Measurements from ENCODE around the gene MYO7A.

Gene MYO7A

GRCh38 chr11:77147036-77147315, 18.9 kb downstream of the MYO7A start:
- no peaks in the 10 kb centered on the region for H3K9me3 ChIP-seq
- no peaks in the 10 kb centered on the region for H3K36me3 ChIP-seq
- H3K27me3 ChIP-seq = peaks cover 0 to 19% of the 10 kb centered on the region in 2 donors
- no peak for DNase-seq
- no peak overlapping the region for H3K4me3 ChIP-seq
- no peaks in the 10 kb centered on the region for H3K4me1 ChIP-seq
- intact Hi-C loops (cut with DNase I; ENCODE audit: low total_unique reads) = no loop called here
- no peak for TF ChIP-seq CTCF (IDR thresholded peaks at IDR 0.05)
- H3K27ac ChIP-seq = no peak overlapping the region

GRCh38 chr11:77147668-77148321, 19.7 kb downstream of the MYO7A start:
- no peaks in the 10 kb centered on the region for H3K36me3 ChIP-seq
- peaks cover 0 to 19% of the 10 kb centered on the region in 2 donors for H3K27me3 ChIP-seq
- no peak for TF ChIP-seq CTCF (IDR thresholded peaks at IDR 0.05)
- intact Hi-C loops (cut with DNase I; ENCODE audit: low total_unique reads) = no loop called here
- peaks cover 0 to 1% (median 0%) of the 10 kb centered on the region in 4 donors for H3K4me1 ChIP-seq
- H3K27ac ChIP-seq = no peak overlapping the region
- DNase-seq = no peak
- H3K4me3 ChIP-seq = peak overlapping the region; percentile 0 to 22
- H3K9me3 ChIP-seq = no peaks in the 10 kb centered on the region

DNA sequence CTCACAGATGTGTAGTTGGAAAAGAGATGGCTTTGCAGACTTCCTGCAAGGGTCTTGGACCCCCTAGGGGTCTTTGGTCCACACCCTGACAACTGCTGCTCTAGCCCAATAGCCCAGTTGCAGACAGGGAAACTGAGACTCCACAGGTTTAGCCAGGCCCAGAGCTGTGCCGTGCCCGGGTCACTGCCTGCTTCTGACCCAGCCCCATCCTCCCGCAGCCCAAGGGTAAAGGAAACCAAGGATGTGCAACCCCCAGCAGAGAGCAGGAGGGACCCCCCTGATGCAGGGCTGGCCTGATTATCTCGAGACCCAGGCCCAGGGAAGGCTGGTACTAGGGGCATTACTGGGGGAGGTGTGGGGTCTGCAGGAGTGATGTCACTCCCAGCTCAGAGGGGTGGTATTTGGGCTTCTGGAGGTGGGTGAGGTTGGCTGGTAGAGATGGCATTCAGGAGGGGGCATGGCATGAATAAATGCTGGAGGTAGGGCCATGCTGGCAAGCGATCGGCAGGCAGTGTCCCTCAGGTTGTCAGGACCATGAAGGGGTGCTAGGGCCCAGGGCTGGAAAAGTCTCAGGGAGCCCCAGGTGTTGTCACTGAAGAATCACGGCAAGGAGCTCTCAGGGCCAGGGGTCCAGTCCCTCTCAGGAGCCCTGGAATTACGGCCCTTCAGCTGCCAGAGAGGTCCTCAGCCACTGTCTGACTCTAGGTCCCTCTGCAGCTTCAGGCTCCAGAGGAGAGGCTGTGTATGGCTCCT, 21.1 kb downstream of the MYO7A start:
- no peak overlapping the region for H3K4me3 ChIP-seq
- H3K36me3 ChIP-seq = no peaks in the 10 kb centered on the region
- H3K4me1 ChIP-seq = peaks cover 0 to 12% (median 8%) of the 10 kb centered on the region in 4 donors
- peaks cover 0 to 19% of the 10 kb centered on the region in 2 donors for H3K27me3 ChIP-seq
- TF ChIP-seq CTCF (IDR thresholded peaks at IDR 0.05) = no peak
- intact Hi-C loops (cut with DNase I; ENCODE audit: low total_unique reads) = no loop called here
- no peak overlapping the region for H3K27ac ChIP-seq
- DNase-seq = no peak
- H3K9me3 ChIP-seq = no peaks in the 10 kb centered on the region

DNA sequence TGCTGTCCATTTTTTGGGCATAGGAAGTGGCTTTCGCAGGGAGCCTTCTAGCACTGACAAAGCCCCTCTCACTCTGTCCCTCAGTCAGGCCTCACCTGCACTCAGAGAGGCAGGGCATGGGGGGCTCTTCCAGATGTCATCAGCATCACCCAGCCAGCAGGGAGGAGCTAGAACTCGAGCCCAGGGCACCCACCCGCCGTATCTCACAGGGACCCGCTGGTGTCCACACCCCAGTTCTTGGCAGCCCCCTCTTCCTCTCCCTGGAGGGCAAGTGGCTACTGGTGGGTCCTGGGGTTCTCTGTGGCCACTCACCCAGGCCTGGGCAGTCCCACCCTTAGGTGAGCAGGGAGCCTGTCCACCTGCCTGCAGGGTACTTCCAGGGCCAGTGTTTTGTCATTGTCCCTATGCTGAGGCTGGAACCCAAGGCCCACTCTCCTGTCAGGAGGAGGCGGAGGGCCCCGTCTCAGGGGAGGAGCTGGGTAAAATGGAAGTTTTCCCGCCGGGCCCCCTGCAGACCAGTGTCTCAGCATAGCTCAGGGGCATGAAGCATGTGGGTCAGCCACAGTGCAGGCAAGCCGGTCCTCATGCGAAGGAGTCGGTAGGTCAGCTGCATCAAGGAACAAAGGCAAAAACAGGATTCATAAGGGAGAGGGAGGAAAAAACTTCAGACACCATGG, 21.8 kb downstream of the MYO7A start:
- no peak for DNase-seq
- H3K4me3 ChIP-seq = no peak overlapping the region
- peaks cover 0 to 19% of the 10 kb centered on the region in 2 donors for H3K27me3 ChIP-seq
- TF ChIP-seq CTCF (IDR thresholded peaks at IDR 0.05) = no peak
- H3K9me3 ChIP-seq = no peaks in the 10 kb centered on the region
- H3K4me1 ChIP-seq = peaks cover 0 to 18% (median 12%) of the 10 kb centered on the region in 4 donors
- H3K27ac ChIP-seq = no peak overlapping the region
- intact Hi-C loops (cut with DNase I; ENCODE audit: low total_unique reads) = no loop called here
- no peaks in the 10 kb centered on the region for H3K36me3 ChIP-seq

DNA sequence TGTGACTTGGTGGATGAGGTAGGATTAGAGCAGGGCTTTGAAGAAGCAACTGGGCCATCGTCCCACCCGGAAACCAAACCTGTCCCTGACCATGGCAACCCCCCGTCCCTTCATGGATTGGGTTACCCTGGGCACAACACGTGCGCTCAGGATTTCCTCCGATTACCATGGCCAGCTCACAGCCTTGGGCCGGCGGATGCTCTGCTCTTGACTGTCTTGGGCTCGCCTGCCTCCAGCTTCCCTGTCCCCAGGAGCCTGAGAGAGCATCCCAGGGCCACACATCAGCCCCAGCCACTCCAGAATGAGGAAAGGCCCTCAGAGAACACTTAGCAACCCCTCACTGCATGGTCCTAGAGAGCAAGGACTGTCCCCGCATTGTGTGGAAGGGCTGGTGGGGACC, 22.8 kb downstream of the MYO7A start:
- peaks cover 0 to 18% (median 12%) of the 10 kb centered on the region in 4 donors for H3K4me1 ChIP-seq
- no peak for DNase-seq

More for the DNA sequence above, 22.8 kb downstream of the MYO7A start:
- TF ChIP-seq CTCF (IDR thresholded peaks at IDR 0.05) = no peak
- no peak overlapping the region for H3K4me3 ChIP-seq
- intact Hi-C loops (cut with DNase I; ENCODE audit: low total_unique reads) = no loop called here
- H3K9me3 ChIP-seq = no peaks in the 10 kb centered on the region
- peaks cover 0 to 15% of the 10 kb centered on the region in 2 donors for H3K27me3 ChIP-seq
- no peak overlapping the region for H3K27ac ChIP-seq
- H3K36me3 ChIP-seq = no peaks in the 10 kb centered on the region
